Hematopoietic multipotent progenitor cell (in vitro differentiated cells): ENCODE measurements around the gene ZNF467. TPM values are rescaled to one million over a fixed set of nuclear protein-coding genes. Genes with fewer than 3 reads are reported as not detected.

Experiments
- DNase-seq, 3 donors: peaks; one replicate each; pipeline ENCODE4 v3.0.0-alpha.2; 2011 to 2015; ENCODE audit warnings: low read depth in 2 of 3, low spot score in 2 of 3
- total RNA-seq: library from RNA; depleted of rRNA; stranded (reverse); fragments of >200 nt; gene quantifications from one replicate; pipeline ENCODE4 v1.2.3, GENCODE V29; 2012

Gene ZNF467
- total RNA-seq, 1 donor = 3.5 TPM

DNA sequence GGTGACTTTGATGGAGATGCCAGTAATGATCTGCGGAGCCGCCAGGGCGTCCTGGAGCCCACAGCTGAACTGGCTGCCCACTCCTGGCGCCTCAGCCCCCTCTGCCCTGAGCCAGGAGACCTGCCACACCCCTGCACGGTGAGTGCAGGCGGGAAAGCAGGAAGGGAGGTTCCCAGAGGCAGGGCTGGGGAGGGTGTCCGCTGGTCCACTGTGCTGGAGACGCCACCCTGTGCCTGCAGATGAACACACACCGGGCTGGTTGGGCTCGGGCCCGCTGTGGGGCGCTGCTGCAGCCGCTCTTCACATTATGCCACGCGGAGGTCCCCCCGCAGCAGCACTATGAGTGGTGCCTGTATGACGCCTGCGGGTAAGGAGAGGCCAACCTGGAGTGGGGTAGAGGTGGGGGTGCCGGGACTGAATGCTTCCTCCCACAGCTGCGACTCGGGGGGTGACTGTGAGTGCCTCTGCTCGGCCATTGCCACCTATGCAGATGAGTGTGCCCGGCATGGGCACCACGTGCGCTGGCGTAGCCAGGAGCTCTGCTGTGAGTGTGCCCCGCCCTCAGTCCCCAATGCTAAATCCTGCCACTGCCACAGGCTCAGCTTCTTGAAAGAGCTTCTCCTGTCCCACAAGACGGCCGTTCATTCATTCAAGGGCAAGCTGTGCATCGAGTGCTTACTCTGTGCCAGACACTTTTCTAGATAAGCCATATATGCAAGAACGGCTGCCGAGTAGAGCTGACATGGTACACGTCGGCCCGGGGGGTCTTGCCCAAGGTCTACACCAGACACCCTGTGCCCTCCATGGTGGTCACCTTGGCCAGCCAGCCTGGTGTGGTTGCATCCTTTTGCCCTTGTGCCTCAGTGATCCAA lies 14.3 kb upstream of the ZNF467 start:
- DNase-seq = peak in 2 of 3 donors; percentile 53 to 54

GRCh38 chr7:149785983-149786382 lies 12.6 kb upstream of the ZNF467 start:
- no peak for DNase-seq

DNA sequence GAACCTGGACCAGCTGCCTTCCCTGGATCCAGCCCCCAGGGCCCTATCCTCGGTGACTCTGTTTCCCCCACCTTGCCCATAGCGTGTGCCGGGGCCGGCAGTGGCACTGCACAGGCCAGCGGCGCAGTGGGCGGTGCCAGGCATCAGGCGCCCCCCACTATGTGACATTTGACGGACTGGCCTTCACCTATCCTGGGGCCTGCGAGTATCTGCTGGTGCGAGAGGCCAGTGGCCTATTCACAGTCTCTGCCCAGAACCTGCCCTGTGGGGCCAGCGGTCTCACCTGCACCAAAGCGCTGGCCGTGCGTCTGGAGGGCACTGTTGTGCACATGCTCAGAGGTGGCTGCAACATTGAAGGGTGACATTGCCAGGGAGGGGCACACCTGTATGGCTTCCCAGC lies 12.0 kb upstream of the ZNF467 start:
- DNase-seq = no peak

DNA sequence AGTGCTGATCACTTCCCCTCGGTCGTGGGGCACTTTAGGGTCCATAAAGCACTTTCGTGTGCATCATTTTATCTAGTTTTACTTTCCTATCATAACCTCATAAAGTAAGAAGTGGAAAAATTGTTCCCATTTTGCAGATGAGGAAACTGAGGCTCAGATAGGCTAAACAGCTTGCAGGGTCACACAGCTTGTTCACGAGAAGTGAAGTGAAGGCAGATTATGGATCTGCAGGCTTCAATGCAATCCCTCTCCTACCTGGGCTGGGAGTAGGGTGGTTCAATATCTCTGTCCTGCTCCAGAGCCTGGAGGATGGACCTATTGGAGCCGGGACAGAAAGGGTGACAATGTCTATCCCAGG lies 10.8 kb upstream of the ZNF467 start:
- DNase-seq = no peak

DNA sequence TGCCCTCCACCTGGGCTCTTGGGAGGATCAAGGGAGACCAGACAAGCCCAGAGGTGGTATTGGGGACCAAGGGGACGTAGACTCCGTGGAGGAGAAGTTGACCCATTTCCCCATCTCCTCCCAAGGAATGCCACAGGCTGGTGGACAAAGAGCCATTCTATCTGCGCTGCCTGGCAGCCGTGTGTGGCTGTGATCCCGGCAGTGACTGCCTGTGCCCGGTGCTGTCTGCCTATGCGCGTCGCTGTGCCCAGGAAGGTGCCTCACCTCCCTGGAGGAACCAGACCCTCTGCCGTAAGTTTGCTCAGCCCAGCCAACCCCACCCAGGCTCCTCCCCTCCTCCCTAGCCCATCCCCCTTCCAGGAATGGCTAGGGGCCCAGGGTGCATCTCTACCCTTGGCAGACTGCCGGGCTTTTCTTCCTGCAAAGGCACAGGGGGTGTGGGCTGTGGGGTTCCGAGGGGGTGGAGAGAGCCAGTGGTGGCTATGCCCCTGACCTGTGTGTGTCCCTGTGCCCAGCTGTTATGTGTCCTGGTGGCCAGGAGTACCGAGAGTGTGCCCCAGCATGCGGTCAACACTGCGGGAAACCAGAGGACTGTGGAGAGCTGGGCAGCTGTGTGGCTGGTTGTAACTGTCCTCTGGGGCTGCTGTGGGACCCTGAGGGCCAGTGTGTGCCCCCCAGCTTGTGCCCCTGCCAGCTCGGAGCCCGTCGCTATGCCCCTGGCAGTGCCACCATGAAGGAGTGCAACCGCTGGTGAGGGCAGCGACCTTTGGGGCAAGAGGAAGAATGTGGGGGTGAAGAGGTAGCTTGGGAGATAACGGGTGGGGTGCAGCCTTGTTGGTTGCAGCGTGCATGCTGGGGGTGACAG lies 10.2 kb upstream of the ZNF467 start:
- no peak for DNase-seq

DNA sequence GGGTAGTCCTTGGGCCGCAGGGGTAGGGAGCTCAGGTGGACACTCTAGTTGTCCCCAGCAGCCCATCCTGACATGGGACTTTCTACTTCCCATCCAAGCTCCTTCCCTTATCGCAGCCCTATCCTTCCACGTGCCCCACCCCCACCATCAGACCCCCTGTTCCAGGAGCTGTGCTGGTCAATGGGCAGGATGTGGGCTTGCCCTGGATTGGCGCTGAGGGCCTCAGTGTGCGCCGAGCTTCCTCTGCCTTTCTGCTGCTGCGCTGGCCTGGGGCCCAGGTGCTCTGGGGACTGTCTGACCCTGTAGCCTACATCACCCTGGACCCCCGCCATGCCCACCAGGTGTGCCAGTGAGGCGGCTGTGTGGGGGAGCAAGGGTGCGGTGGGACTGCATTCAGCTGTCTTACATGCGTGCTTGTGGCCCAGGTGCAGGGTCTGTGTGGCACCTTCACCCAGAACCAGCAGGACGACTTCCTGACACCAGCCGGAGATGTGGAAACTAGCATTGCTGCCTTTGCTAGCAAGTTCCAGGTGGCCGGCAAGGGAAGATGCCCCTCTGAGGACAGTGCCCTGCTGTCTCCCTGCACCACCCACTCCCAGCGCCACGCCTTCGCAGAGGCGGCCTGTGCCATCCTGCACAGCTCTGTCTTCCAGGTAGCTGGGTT lies 9.4 kb upstream of the ZNF467 start:
- DNase-seq = no peak

- DNase-seq = no peak
Measured at GRCh38 chr7:149781921-149782320, 8.5 kb upstream of the ZNF467 start.

DNA sequence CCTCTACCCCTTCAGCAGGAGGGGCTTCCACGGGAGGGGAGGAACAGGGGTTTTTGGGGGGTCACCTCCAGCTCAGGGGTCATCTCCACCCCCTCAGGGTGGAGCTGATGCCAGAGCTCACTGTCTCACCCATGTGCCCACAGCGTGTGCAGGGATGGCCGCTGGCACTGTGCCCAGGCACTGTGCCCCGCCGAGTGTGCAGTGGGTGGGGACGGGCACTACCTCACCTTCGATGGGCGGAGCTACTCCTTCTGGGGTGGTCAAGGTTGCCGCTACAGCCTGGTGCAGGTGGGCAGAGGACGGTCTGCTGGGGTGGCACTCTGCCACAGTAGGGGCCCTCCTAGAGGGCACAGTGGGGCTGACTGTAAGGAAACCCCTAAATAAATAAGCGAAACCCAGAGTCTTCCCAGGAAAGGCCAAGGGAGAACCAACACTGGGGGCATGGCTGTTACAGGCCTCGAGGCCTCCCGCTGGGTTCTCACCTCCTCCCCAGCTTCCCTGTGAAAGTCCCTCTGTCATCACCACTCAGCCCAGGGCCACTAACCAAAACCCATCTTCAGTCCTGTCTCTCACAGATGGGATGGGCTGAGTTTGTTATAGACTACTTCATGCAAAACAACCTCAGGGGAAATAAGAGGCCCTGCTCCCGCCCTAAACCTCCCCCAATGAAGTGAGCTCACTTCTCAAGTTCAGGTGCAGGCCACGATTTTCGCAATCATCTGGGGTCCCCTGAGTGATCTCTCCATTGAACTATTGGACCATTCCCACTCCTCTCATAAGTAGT lies 7.4 kb upstream of the ZNF467 start:
- DNase-seq = no peak

DNA sequence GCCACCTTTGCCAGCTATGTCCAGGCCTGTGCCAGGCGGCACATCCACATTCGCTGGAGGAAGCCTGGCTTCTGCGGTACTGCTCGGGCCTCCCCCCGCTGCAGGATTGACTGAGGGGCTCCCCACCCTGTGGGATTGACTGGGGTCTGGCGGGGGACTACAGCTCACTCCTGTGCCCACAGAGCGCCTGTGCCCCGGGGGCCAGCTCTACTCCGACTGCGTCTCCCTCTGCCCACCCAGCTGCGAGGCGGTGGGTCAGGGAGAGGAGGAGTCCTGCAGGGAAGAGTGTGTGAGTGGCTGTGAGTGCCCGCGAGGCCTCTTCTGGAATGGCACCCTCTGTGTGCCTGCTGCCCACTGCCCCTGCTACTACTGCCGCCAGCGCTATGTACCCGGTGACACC lies 6.7 kb upstream of the ZNF467 start:
- no peak for DNase-seq

DNA sequence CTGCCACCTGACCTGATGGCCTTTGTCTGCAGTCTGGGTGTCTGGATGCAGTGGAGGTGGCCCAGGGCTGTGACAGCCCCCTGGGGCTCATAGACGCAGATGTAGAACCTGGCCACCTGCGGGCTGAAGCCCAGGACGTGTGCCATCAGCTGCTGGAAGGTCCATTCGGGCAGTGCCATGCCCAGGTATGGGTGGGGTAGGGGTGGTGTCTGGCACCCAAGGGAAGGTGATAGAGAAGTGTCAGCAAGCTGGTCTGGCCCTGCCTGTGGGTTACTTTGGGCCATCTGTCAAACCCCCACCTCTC lies 6.1 kb upstream of the ZNF467 start:
- no peak for DNase-seq

DNA sequence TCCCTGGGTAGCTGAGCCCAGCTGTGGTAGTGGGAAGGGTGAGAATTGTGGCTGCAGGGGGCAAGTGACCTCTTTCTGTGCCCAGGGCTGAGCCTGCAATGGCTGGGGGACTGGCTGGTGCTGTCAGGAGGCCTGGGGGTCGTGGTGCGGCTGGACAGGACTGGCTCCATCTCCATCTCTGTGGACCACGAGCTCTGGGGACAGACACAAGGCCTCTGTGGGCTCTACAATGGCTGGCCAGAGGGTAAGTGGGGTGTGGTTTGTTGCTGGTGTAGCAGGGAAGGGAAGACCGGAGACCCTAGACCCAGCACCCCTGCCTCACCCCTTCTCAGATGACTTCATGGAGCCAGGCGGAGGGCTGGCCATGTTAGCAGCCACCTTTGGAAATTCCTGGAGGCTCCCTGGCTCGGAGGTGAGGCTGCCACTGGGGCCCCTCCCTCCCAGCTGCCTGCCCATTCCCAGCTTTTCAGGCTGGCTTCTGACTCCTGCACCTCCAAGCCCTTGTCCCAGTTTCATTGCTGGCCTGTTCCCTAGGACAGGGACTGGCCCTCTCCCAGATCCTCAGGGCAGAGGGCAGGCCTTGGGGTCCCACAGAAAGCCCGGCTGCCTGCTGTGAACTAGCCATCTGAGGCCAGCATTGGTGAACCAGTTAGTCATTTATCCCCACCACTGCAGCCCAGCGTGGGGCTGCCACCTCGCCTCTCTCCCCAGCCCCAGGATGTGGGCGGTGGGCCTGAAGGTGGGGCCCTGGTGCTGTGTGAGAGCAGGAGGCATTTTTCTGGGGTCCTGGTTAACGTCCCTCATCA lies 5.5 kb upstream of the ZNF467 start:
- DNase-seq = no peak

DNA sequence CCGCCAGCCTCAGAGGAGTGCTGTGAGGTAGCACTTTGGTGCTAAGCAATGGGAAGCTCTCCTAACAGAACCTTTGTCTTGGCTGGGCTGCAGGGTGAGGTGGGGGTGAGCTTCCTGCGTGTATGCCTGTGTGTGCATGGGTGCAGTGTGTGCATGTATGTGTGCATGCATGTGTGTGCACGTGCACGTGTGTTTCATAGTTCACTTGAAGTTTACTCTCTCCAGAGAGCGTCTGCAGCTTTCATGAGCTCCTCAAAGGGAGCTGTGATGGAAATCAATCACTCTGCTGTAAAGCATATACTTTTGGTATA lies 4.9 kb upstream of the ZNF467 start:
- DNase-seq = no peak

- no peak for DNase-seq
Measured at GRCh38 chr7:149777551-149778326, 4.4 kb upstream of the ZNF467 start.

- no peak for DNase-seq
Measured at GRCh38 chr7:149776848-149777407, 3.5 kb upstream of the ZNF467 start.

- DNase-seq = peak in 2 of 3 donors; percentile 40 to 56
Measured at GRCh38 chr7:149776289-149776688, 2.9 kb upstream of the ZNF467 start.

GRCh38 chr7:149775176-149775556 lies 1.8 kb upstream of the ZNF467 start:
- DNase-seq = no peak

DNA sequence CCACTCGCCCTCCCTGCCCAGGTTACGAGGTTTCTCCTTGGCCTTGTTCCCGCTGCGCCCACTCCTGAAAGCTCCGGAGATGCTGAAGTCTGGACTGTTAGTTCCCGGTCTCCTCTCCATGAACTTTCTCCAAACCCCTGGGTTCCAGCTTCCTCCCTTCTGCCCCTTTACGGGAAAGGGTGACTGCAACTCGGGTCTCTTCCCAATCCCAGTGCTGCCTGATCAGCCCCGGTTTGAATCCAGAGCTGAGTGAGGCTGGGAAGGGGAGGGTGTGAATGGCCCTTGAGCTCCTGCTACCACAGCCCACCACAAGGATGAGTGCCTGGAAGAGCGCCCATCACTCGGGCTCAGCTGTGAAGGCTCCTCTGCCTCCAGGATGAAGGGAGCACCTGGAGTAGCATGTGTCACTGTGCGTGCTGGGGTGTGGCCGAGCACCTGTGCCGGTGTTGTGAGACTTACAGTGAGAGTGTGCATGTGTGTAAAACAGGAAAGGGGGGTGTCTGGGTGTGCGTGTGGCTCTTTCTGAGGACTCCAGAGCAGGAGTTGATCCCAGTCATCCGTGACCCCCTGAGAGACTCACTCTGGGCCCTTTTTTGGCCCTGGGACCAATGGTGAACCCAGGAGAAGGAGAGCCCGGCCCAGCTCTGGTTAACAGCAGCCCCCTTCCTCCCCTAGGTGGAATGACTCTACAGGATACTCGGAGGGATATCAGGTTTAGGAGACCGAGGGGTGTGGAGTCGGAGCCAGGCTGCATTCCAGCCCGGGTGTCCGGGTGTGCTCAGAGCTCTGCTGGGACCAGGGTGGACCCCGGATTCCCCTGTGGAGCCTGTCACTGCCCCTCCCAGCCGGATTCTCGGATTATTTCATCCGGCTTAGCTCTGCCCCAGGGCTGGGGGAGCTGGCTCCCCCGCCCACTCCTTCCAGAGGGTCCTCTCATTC lies 1.1 kb upstream of the ZNF467 start:
- DNase-seq = no peak

DNA sequence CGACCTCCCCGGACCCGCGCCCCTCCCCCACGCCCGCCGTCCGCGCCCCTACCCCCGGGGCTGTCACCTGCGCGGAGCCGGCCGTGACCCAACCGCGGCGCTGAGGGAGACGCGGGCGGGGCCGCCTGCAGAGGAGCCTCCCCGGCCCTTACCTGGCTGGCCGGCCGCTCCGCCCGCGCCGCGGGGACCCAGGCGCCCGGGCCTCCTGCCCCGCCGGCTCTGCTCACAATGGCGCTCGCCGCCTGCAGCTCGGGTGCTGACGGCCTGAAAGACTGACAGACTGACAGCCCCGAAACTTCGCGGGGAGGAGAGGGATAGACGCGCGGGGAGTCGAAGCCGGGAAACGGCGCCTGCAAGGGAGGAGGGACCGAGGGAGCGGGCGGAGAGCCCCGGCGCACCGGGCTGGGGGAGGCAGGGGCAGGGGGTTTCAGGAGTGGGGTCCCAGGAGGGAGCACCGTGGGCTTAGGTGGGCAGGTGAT lies 393 bp downstream of the ZNF467 start:
- peak in 1 of 3 donors; percentile 44 for DNase-seq
